SK-N-SH (cell line): Measurements from ENCODE around the gene UGGT2. TPM values are rescaled to one million over a fixed set of nuclear protein-coding genes. Genes with fewer than 3 reads are reported as not detected.

Experiments used
- CTCF ChIA-PET: fragments of 300-600, 350-600 bp; formaldehyde crosslinking; extraction: SDS; loops from one replicate; lab custom pipeline; 2021; lab: Yijun Ruan, JAX
- POLR2A ChIA-PET: fragments of 350-600 bp; sonication (Branson Sonifier 250); formaldehyde crosslinking; extraction: SDS; loops from one replicate; lab custom pipeline; 2020; ENCODE audit warnings: antibody characterized with exemption, inconsistent platforms; lab: Yijun Ruan, JAX
- DNase-seq: peaks from one replicate; pipeline ENCODE4 v3.0.0; 2012
- H2AFZ ChIP-seq: fragments of 200-600 bp; sonication (generic); 2 replicates; pipeline ENCODE4 v1.8.1; 2016; ENCODE audit warnings: antibody characterized with exemption, mild to moderate bottlenecking, low read depth
- H3F3A ChIP-seq: fragments of 200-600 bp; sonication (generic); replicated peaks from 2 replicates; pipeline ENCODE3; 2016; ENCODE audit warnings: antibody characterized with exemption, mild to moderate bottlenecking; ENCODE audit not compliant: insufficient read depth
- H3K27ac ChIP-seq, 2 experiments: fragments of 200-500 bp in 1 of 2; fragments of 200-600 bp in 1 of 2; sonication (Bioruptor generic) in 1 of 2; sonication (generic), shearing (Covaris generic) in 1 of 2; 2 replicates each; pipeline versions ENCODE4 v1.5.1 to v1.6.1; 2014 to 2016; ENCODE audit warnings: low read depth in 2 of 2, inconsistent platforms in 1 of 2, low read length in 1 of 2, mild to moderate bottlenecking in 1 of 2, mixed read lengths in 1 of 2
- H3K27me3 ChIP-seq: fragments of 200-600 bp; sonication (generic), shearing (Covaris generic); 2 replicates; pipeline ENCODE4 v1.6.1; 2016; ENCODE audit warnings: mixed run types; ENCODE audit not compliant: insufficient read depth
- H3K36me3 ChIP-seq, 2 experiments: fragments of 200-500 bp in 1 of 2; fragments of 200-600 bp in 1 of 2; sonication (Bioruptor generic) in 1 of 2; sonication (generic) in 1 of 2; replicated peaks in 1 of 2; 2 replicates each; pipeline versions ENCODE3 to v1.5.1; 2014 to 2016; ENCODE audit warnings: low read length in 1 of 2, mild to moderate bottlenecking in 1 of 2; ENCODE audit not compliant: insufficient read depth in 2 of 2, control insufficient read depth in 1 of 2
- H3K4me1 ChIP-seq, 2 experiments: fragments of 200-500 bp in 1 of 2; fragments of 200-600 bp in 1 of 2; sonication (Bioruptor generic) in 1 of 2; sonication (generic), shearing (Covaris generic) in 1 of 2; 2 replicates each; pipeline versions ENCODE4 v1.5.1 to v1.6.1; 2014 to 2016; ENCODE audit warnings: low read depth in 1 of 2, low read length in 1 of 2, mixed run types in 1 of 2; ENCODE audit not compliant: insufficient read depth in 2 of 2, control insufficient read depth in 1 of 2
- H3K4me2 ChIP-seq: fragments of 200-600 bp; sonication (generic), shearing (Covaris generic); 2 replicates; pipeline ENCODE4 v1.6.1; 2017; ENCODE audit warnings: mixed run types
- H3K4me3 ChIP-seq, 2 experiments: fragments of 200-500 bp in 1 of 2; fragments of 200-600 bp in 1 of 2; sonication (Bioruptor generic) in 1 of 2; sonication (generic), shearing (Covaris generic) in 1 of 2; 2 replicates each; pipeline versions ENCODE4 v1.5.1 to v1.8.1; 2014 to 2016; ENCODE audit warnings: low read depth in 2 of 2, inconsistent platforms in 1 of 2, low read length in 1 of 2, mild to moderate bottlenecking in 1 of 2, mixed read lengths in 1 of 2, moderate library complexity in 1 of 2
- H3K79me2 ChIP-seq: fragments of 200-600 bp; sonication (generic); 2 replicates; pipeline ENCODE4 v1.8.1; 2017; ENCODE audit warnings: mild to moderate bottlenecking; ENCODE audit not compliant: insufficient read depth
- H3K9ac ChIP-seq: fragments of 200-600 bp; sonication (generic); 2 replicates; pipeline ENCODE4 v1.6.1; 2017; ENCODE audit warnings: mixed run types
- H3K9me2 ChIP-seq: fragments of 200-600 bp; sonication (generic); 2 replicates; pipeline ENCODE4 v1.6.1; 2017; ENCODE audit warnings: mixed run types
- H3K9me3 ChIP-seq: fragments of 200-600 bp; sonication (generic); 2 replicates; pipeline ENCODE4 v1.6.1; 2017; ENCODE audit warnings: mixed run types, mild to moderate bottlenecking, moderate library complexity
- H4K20me1 ChIP-seq: fragments of 200-600 bp; sonication (generic); 2 replicates; pipeline ENCODE4 v1.6.1; 2017; ENCODE audit warnings: mild to moderate bottlenecking, mixed run types; ENCODE audit not compliant: insufficient read depth
- CTCF ChIP-seq: fragments of 200-600 bp; sonication (generic); IDR thresholded peaks from 2 replicates; pipeline ENCODE4 v1.6.1; 2017; ENCODE audit warnings: antibody characterized with exemption, mild to moderate bottlenecking, moderate library complexity
- ELF1 ChIP-seq: IDR thresholded peaks from 2 replicates; pipeline ENCODE4 v1.4.0; 2012
- FOXM1 ChIP-seq: IDR thresholded peaks from 2 replicates; pipeline ENCODE4 v1.4.0; 2012; ENCODE audit warnings: low read depth, mild to moderate bottlenecking
- GABPA ChIP-seq: IDR thresholded peaks from 2 replicates; pipeline ENCODE4 v1.4.0; 2012; ENCODE audit warnings: low read depth, mild to moderate bottlenecking
- IRF3 ChIP-seq: fragments of 150-350 bp; IDR thresholded peaks from 2 replicates; pipeline ENCODE4 v1.6.1; 2016; ENCODE audit warnings: mild to moderate bottlenecking, low read depth, low read length
- JUND ChIP-seq: IDR thresholded peaks from 2 replicates; pipeline ENCODE4 v1.4.0; 2012
- NFIC ChIP-seq: IDR thresholded peaks from 2 replicates; pipeline ENCODE4 v1.4.0; 2012; ENCODE audit warnings: borderline replicate concordance
- PBX3 ChIP-seq: IDR thresholded peaks from 2 replicates; pipeline ENCODE4; 2012
- RAD21 ChIP-seq: IDR thresholded peaks from 2 replicates; pipeline ENCODE4 v1.6.1; 2012; ENCODE audit warnings: mild to moderate bottlenecking, low read length
- RCOR1 ChIP-seq: fragments of 150-350 bp; IDR thresholded peaks from 2 replicates; pipeline ENCODE4 v1.6.1; 2017; ENCODE audit warnings: antibody characterized with exemption, low read length
- RXRA ChIP-seq: IDR thresholded peaks from 2 replicates; pipeline ENCODE4 v1.4.0; 2012; ENCODE audit warnings: low read depth, mild to moderate bottlenecking, borderline replicate concordance
- SIN3A ChIP-seq: IDR thresholded peaks from 2 replicates; pipeline ENCODE4 v1.6.1; 2012; ENCODE audit warnings: low read depth, mild to moderate bottlenecking, low read length, moderate library complexity, borderline replicate concordance
- TAF1 ChIP-seq: IDR thresholded peaks from 2 replicates; pipeline ENCODE4 v1.6.1; 2012; ENCODE audit warnings: low read depth, mild to moderate bottlenecking, low read length, moderate library complexity, borderline replicate concordance
- TEAD4 ChIP-seq: IDR thresholded peaks from 2 replicates; pipeline ENCODE4 v1.4.0; 2012; ENCODE audit warnings: mild to moderate bottlenecking, borderline replicate concordance; ENCODE audit not compliant: insufficient read depth
- YY1 ChIP-seq: IDR thresholded peaks from 2 replicates; pipeline ENCODE4 v1.4.0; 2012; ENCODE audit warnings: low read depth, mild to moderate bottlenecking
- WGBS: methylation state at CpG from one replicate; pipeline ENCODE4 v1.1.6; 2017; ENCODE audit warnings: low lambda C conversion rate; 5-methylcytosine and 5-hydroxymethylcytosine counted together
- polyA plus RNA-seq, 3 experiments: library from polyadenylated mRNA; depleted of rRNA; stranded (reverse); fragments of >200 nt; gene quantifications; 2 replicates each; pipeline ENCODE4 v1.2.3, GENCODE V29; 2012
- TF ChIP-seq, protein P1 (sequence below): IDR thresholded peaks from 2 replicates; pipeline ENCODE4 v1.6.1; 2012; ENCODE audit warnings: mild to moderate bottlenecking, low read depth, low read length, moderate library complexity
- TF ChIP-seq, protein P2 (sequence below): IDR thresholded peaks from 2 replicates; pipeline ENCODE4 v1.4.0; 2012; ENCODE audit warnings: low read depth, borderline replicate concordance

UGGT2 gene
- polyA plus RNA-seq, 1 of the 3 experiments (the other 2 are of a cell fraction): 13.3 TPM

DNA sequence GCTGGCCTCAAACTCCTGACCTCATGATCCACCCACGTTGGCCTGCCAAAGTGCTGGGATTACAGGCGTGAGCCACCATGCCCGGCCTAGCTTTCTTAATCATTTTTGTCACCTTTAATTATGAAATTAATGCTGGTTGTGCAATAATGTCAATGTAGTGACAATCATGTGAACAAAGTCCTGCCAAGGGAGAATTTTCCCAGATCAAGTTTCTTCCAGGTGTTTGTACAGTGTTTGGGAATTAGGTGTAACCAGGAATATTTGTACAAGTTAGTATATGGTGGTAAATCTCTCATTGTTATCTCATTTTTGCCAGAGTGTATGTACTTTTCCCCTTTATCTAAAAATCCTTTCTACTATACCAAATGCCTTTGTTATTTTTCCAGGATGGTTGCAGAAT is 171.1 kb downstream of the UGGT2 start (continued):
- TF ChIP-seq, protein P1, sequence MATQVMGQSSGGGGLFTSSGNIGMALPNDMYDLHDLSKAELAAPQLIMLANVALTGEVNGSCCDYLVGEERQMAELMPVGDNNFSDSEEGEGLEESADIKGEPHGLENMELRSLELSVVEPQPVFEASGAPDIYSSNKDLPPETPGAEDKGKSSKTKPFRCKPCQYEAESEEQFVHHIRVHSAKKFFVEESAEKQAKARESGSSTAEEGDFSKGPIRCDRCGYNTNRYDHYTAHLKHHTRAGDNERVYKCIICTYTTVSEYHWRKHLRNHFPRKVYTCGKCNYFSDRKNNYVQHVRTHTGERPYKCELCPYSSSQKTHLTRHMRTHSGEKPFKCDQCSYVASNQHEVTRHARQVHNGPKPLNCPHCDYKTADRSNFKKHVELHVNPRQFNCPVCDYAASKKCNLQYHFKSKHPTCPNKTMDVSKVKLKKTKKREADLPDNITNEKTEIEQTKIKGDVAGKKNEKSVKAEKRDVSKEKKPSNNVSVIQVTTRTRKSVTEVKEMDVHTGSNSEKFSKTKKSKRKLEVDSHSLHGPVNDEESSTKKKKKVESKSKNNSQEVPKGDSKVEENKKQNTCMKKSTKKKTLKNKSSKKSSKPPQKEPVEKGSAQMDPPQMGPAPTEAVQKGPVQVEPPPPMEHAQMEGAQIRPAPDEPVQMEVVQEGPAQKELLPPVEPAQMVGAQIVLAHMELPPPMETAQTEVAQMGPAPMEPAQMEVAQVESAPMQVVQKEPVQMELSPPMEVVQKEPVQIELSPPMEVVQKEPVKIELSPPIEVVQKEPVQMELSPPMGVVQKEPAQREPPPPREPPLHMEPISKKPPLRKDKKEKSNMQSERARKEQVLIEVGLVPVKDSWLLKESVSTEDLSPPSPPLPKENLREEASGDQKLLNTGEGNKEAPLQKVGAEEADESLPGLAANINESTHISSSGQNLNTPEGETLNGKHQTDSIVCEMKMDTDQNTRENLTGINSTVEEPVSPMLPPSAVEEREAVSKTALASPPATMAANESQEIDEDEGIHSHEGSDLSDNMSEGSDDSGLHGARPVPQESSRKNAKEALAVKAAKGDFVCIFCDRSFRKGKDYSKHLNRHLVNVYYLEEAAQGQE: no peak
- TF ChIP-seq IRF3: no peak
- no peak for TF ChIP-seq RCOR1

GRCh38 chr13:95880331-95880730 is 172.9 kb downstream of the UGGT2 start:
- no peak overlapping the region for H2AFZ ChIP-seq
- H3K4me2 ChIP-seq: no peak overlapping the region
- ChIA-PET POLR2A (no interaction called here), CTCF (interaction anchor here (1.3 kb wide), 1 partner anchor 13 kb away, joined by 3 read pairs; no protein-coding TSS in a partner anchor)
- H3K36me3 ChIP-seq: peaks cover 34 to 41% of the 10 kb centered on the region in 2 experiments
- TF ChIP-seq RXRA (no peak), CTCF (no peak), TEAD4 (no peak), GABPA (no peak), RAD21 (no peak), YY1 (no peak), IRF3 (no peak), SIN3A (no peak), FOXM1 (no peak), PBX3 (no peak), NFIC (no peak), ELF1 (no peak), TAF1 (no peak), JUND (no peak)
- TF ChIP-seq, protein P2, sequence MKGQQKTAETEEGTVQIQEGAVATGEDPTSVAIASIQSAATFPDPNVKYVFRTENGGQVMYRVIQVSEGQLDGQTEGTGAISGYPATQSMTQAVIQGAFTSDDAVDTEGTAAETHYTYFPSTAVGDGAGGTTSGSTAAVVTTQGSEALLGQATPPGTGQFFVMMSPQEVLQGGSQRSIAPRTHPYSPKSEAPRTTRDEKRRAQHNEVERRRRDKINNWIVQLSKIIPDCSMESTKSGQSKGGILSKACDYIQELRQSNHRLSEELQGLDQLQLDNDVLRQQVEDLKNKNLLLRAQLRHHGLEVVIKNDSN: no peak
- TF ChIP-seq, protein P1: no peak
- no peaks in the 10 kb centered on the region for H4K20me1 ChIP-seq
- no peak overlapping the region for H3K9ac ChIP-seq
- 88% methylated on average over 1 of the region's 1 CpG for WGBS
- H3K27ac ChIP-seq: no peak overlapping the region
- H3K79me2 ChIP-seq: no peaks in the 10 kb centered on the region
- H3K27me3 ChIP-seq: no peaks in the 10 kb centered on the region
- no peak overlapping the region for H3K4me3 ChIP-seq
- H3K9me2 ChIP-seq: no peaks in the 10 kb centered on the region
- DNase-seq: no peak
- H3F3A ChIP-seq: no peaks in the 10 kb centered on the region
- no peaks in the 10 kb centered on the region for H3K9me3 ChIP-seq
- peaks cover 0 to 5% of the 10 kb centered on the region in 2 experiments; a peak in 2 of 4 replicates for H3K4me1 ChIP-seq
